OCI-LY7 (cell line): ENCODE results near the gene FUT2. TPM values are rescaled to one million over a fixed set of nuclear protein-coding genes. Genes with fewer than 3 reads are reported as not detected.
"Not testable (repeated sequence)": the region's sequence is repeated elsewhere in the genome, so short reads cannot be mapped to it uniquely, and the experiment has no call there.

Experiments used
- BruUV-seq: library from RNA; stranded (reverse); fragments of 400-500 nt; replicated peaks from 2 replicates; lab custom pipeline; 2021; lab: Mats Ljungman, UMichigan
- CTCF ChIA-PET: fragments of 300-600 bp; sonication (Branson Sonifier 250); formaldehyde crosslinking; loops from one replicate; lab custom pipeline; 2022; ENCODE audit warnings: antibody characterized with exemption; ENCODE audit not compliant: unreplicated experiment; lab: Charles Lee
- POLR2A ChIA-PET: fragments of 300-600 bp; sonication (Branson Sonifier 250); formaldehyde crosslinking; loops from one replicate; lab custom pipeline; 2022; ENCODE audit warnings: antibody characterized with exemption; lab: Charles Lee
- DNase-seq: peaks from one replicate; pipeline ENCODE4 v3.0.0-alpha.2; 2015; ENCODE audit warnings: low spot score
- H2AFZ ChIP-seq: fragments of 200-600 bp; sonication (generic), shearing (Covaris generic); 2 replicates; pipeline ENCODE4 v1.6.1; 2014; ENCODE audit warnings: mild to moderate bottlenecking, antibody characterized with exemption, low read length, moderate library complexity
- H3K27ac ChIP-seq: fragments of 200-600 bp; sonication (generic); 2 replicates; pipeline ENCODE4 v1.5.1; 2014; ENCODE audit warnings: mixed run types, low read depth, mild to moderate bottlenecking, moderate library complexity, low read length, inconsistent platforms; ENCODE audit not compliant: poor library complexity, severe bottlenecking
- H3K36me3 ChIP-seq: fragments of 200-600 bp; sonication (generic); 2 replicates; pipeline ENCODE4 v1.6.1; 2014; ENCODE audit warnings: mild to moderate bottlenecking, antibody characterized with exemption, low read length, moderate library complexity, mixed read lengths; ENCODE audit not compliant: insufficient read depth
- H3K4me1 ChIP-seq: fragments of 200-600 bp; sonication (generic); 2 replicates; pipeline ENCODE4 v1.5.1; 2014; ENCODE audit warnings: mild to moderate bottlenecking, low read length; ENCODE audit not compliant: insufficient read depth, poor library complexity, severe bottlenecking
- H3K4me2 ChIP-seq: fragments of 200-600 bp; sonication (generic); 2 replicates; pipeline ENCODE4 v1.6.1; 2014; ENCODE audit warnings: mild to moderate bottlenecking, low read length
- H3K4me3 ChIP-seq: fragments of 200-600 bp; sonication (generic); 2 replicates; pipeline ENCODE4 v1.5.1; 2014; ENCODE audit warnings: mild to moderate bottlenecking, low read depth, low read length; ENCODE audit not compliant: poor library complexity, severe bottlenecking
- H3K79me2 ChIP-seq: fragments of 200-600 bp; sonication (generic); 2 replicates; pipeline ENCODE4 v1.6.1; 2016; ENCODE audit warnings: low read depth, mild to moderate bottlenecking, low read length, moderate library complexity, mixed read lengths; ENCODE audit not compliant: insufficient read depth
- H3K9me2 ChIP-seq: fragments of 200-600 bp; sonication (generic); 2 replicates; pipeline ENCODE4 v1.6.1; 2016; ENCODE audit warnings: mild to moderate bottlenecking, low read length, mixed read lengths; ENCODE audit not compliant: insufficient read depth
- H3K9me3 ChIP-seq: fragments of 200-600 bp; sonication (generic); 2 replicates; pipeline ENCODE4 v1.6.1; 2014; ENCODE audit warnings: mild to moderate bottlenecking, mixed run types, low read length, mixed read lengths
- H4K20me1 ChIP-seq: fragments of 200-600 bp; sonication (generic); 2 replicates; pipeline ENCODE4 v1.6.1; 2014; ENCODE audit warnings: mild to moderate bottlenecking, antibody characterized with exemption, low read length, moderate library complexity, mixed read lengths; ENCODE audit not compliant: insufficient read depth
- EZH2phosphoT487 ChIP-seq: fragments of 200-600 bp; sonication (generic); IDR thresholded peaks from 2 replicates; pipeline ENCODE4 v1.6.1; 2018; ENCODE audit warnings: low read depth, borderline replicate concordance, mild to moderate bottlenecking, mixed run types, antibody characterized with exemption, low read length, moderate library complexity, mixed read lengths
- intact Hi-C: fragments of 100-400 bp; cut with micrococcal nuclease; formaldehyde crosslinking; loops from one replicate; pipeline ENCODE4 v1.10.0; 2022; ENCODE audit not compliant: unreplicated experiment
- total RNA-seq, 2 experiments: library from RNA; depleted of rRNA in 1 of 2; stranded (reverse); fragments of >200 nt in 1 of 2; shearing (Covaris generic) in 1 of 2; gene quantifications; 2 replicates each; pipeline ENCODE4 v1.2.3, GENCODE V29; 2014 to 2022
- TF ChIP-seq, protein P1 (sequence below): fragments of 200-600 bp; sonication (generic); conservative IDR thresholded peaks from 2 replicates; pipeline ENCODE4 v1.5.1; 2014; ENCODE audit warnings: mild to moderate bottlenecking, antibody characterized with exemption, low read length, moderate library complexity, mixed read lengths

The FUT2 gene
- total RNA-seq, 2 experiments from 2014 or later = not detected

GRCh38 chr19:48651683-48652048 lies 44.1 kb upstream of the FUT2 start:
- Histone ChIP-seq H2AFZ (no peak overlapping the region), H3K27ac (no peak overlapping the region), H3K36me3 (no peaks in the 10 kb centered on the region), H3K4me3 (no peak overlapping the region), H4K20me1 (no peaks in the 10 kb centered on the region), H3K9me3 (no peaks in the 10 kb centered on the region), H3K4me2 (no peak overlapping the region), H3K79me2 (no peaks in the 10 kb centered on the region), H3K9me2 (no peaks in the 10 kb centered on the region), H3K4me1 (peaks cover 15% of the 10 kb centered on the region)
- no TSS peak for BruUV-seq
- intact Hi-C loops = no loop called here
- TF ChIP-seq EZH2phosphoT487 = no peak
- TF ChIP-seq, protein P1, sequence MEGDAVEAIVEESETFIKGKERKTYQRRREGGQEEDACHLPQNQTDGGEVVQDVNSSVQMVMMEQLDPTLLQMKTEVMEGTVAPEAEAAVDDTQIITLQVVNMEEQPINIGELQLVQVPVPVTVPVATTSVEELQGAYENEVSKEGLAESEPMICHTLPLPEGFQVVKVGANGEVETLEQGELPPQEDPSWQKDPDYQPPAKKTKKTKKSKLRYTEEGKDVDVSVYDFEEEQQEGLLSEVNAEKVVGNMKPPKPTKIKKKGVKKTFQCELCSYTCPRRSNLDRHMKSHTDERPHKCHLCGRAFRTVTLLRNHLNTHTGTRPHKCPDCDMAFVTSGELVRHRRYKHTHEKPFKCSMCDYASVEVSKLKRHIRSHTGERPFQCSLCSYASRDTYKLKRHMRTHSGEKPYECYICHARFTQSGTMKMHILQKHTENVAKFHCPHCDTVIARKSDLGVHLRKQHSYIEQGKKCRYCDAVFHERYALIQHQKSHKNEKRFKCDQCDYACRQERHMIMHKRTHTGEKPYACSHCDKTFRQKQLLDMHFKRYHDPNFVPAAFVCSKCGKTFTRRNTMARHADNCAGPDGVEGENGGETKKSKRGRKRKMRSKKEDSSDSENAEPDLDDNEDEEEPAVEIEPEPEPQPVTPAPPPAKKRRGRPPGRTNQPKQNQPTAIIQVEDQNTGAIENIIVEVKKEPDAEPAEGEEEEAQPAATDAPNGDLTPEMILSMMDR = no peak
- CTCF ChIA-PET = no interaction called here
- no peak for DNase-seq
- POLR2A ChIA-PET = no interaction called here

DNA sequence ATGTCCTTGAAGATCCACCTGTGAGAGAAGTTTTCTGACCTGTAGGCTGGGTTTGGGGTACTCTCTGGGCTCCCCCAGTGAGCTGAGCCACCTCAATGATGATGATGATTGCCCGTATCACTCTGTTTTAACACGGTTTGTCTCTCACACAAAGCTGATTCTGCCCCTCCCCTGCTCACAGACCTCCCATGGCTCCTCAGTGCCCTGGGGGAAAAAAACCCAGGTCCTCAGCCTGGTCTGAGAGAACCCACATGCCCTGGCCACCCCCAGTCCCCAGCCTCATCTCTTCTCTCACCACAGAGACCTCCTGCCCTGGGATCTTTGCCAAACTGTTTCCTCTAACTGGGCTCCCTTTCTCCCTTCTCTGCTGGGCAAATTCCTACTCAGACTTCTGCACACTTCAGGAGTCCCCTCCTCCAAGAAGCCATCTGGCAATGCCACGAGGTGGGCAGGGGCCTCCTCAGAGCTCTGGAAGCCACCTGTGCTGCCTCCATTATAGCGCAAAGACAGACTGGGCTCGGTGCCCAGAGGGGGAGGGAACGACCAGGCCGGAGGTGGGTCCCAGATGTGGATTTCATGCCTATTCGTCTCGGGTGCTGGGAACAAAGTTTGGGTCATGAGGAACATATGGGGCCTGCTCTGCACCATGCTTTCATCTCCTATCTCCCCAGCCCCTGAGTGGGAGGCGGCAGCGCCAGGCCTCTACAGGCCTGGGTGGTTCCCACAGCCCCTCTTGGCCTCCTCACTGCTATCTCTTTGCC lies 41.3 kb upstream of the FUT2 start:
- H3K4me1 ChIP-seq = peaks cover 3% of the 10 kb centered on the region
- no peaks in the 10 kb centered on the region for H3K79me2 ChIP-seq
- no peaks in the 10 kb centered on the region for H3K9me3 ChIP-seq
- no peak overlapping the region for H3K4me2 ChIP-seq
- no peak for DNase-seq
- no peak overlapping the region for H3K4me3 ChIP-seq
- H3K36me3 ChIP-seq = no peaks in the 10 kb centered on the region
- intact Hi-C loops = no loop called here
- CTCF ChIA-PET = no interaction called here
- TF ChIP-seq EZH2phosphoT487 = no peak
- TF ChIP-seq, protein P1 = no peak
- no peak overlapping the region for H3K27ac ChIP-seq
- H2AFZ ChIP-seq = 0 out of 2 replicates have a peak overlapping the region, but pooled peaks have one; percentile 40
- no peaks in the 10 kb centered on the region for H3K9me2 ChIP-seq
- no TSS peak for BruUV-seq
- no peaks in the 10 kb centered on the region for H4K20me1 ChIP-seq
- POLR2A ChIA-PET = no interaction called here

GRCh38 chr19:48656840-48657474 lies 38.8 kb upstream of the FUT2 start:
- intact Hi-C loops = no loop called here
- CTCF ChIA-PET = no interaction called here
- Histone ChIP-seq H3K36me3 (no peaks in the 10 kb centered on the region), H4K20me1 (no peaks in the 10 kb centered on the region), H3K4me1 (peaks cover 11% of the 10 kb centered on the region), H2AFZ (no peak overlapping the region), H3K9me3 (no peaks in the 10 kb centered on the region), H3K4me3 (no peak overlapping the region), H3K4me2 (no peak overlapping the region), H3K9me2 (no peaks in the 10 kb centered on the region), H3K79me2 (no peaks in the 10 kb centered on the region), H3K27ac (no peak overlapping the region)
- POLR2A ChIA-PET = no interaction called here
- no TSS peak for BruUV-seq
- TF ChIP-seq EZH2phosphoT487 = no peak
- TF ChIP-seq, protein P1 = no peak
- no peak for DNase-seq

GRCh38 chr19:48657828-48658227 lies 37.9 kb upstream of the FUT2 start:
- intact Hi-C loops, H3K9me2 ChIP-seq, CTCF ChIA-PET, DNase-seq, H3K4me3 ChIP-seq, H3K36me3 ChIP-seq, H3K9me3 ChIP-seq, H4K20me1 ChIP-seq, H3K27ac ChIP-seq, H3K4me2 ChIP-seq, BruUV-seq, H2AFZ ChIP-seq, H3K79me2 ChIP-seq: not testable (repeated sequence)
- peaks cover 11% of the 10 kb centered on the region for H3K4me1 ChIP-seq
- POLR2A ChIA-PET = interaction anchor here (1.0 kb wide), 1 partner anchor 674 kb away, joined by 3 read pairs; no protein-coding TSS in a partner anchor
